Cardiac muscle cell (in vitro differentiated cells and primary cell): ENCODE measurements around the gene RSPRY1. TPM values are rescaled to one million over a fixed set of nuclear protein-coding genes. Genes with fewer than 3 reads are reported as not detected.
"Not testable (repeated sequence)": the region's sequence is repeated elsewhere in the genome, so short reads cannot be mapped to it uniquely, and the experiment has no call there.

Experiments used
- DNase-seq, 2 donors: peaks; one replicate each; pipeline versions ENCODE4 v3.0.0 to v3.0.0-alpha.2; 2010 to 2017; ENCODE audit warnings: low read depth in 1 of 2, low spot score in 1 of 2
- H3K27ac ChIP-seq: fragments of 200-600 bp; sonication (generic); 2 replicates; pipeline ENCODE4 v1.5.1; 2016
- H3K27me3 ChIP-seq: fragments of 200-600 bp; sonication (generic); 2 replicates; pipeline ENCODE4 v1.6.0; 2016; ENCODE audit warnings: control low read depth
- H3K36me3 ChIP-seq: fragments of 200-600 bp; sonication (generic); 2 replicates; pipeline ENCODE4 v1.5.1; 2016; ENCODE audit warnings: control low read depth
- H3K4me1 ChIP-seq: fragments of 200-600 bp; sonication (generic); 2 replicates; pipeline ENCODE4 v1.8.1; 2017; ENCODE audit warnings: low read depth, mild to moderate bottlenecking, mixed run types
- H3K4me3 ChIP-seq: fragments of 200-600 bp; sonication (generic); 2 replicates; pipeline ENCODE4 v1.5.1; 2016; ENCODE audit warnings: mild to moderate bottlenecking
- H3K9me3 ChIP-seq: fragments of 200-600 bp; sonication (generic); 2 replicates; pipeline ENCODE4 v1.5.1; 2017; ENCODE audit warnings: low read depth, mild to moderate bottlenecking, control low read depth
- polyA plus RNA-seq: library from polyadenylated mRNA; unstranded; fragments of >200 nt; fragmentation: Nextera tagmentation; extraction: Ambion mirVana; gene quantifications from 2 replicates; pipeline ENCODE4 v1.2.1, GENCODE V29; 2016
- total RNA-seq: library from RNA; depleted of rRNA; stranded (reverse); fragments of >200 nt; gene quantifications from 2 replicates; pipeline ENCODE4 v1.2.3, GENCODE V29; 2016
- TF ChIP-seq, protein P1 (sequence below): IDR thresholded peaks from 2 replicates; pipeline ENCODE4 v1.5.1; 2012; ENCODE audit warnings: low read depth, mild to moderate bottlenecking, low read length

Gene RSPRY1
- total and polyA plus RNA-seq, 2 experiments from 2014 or later: 30.3 to 33.2 TPM

DNA sequence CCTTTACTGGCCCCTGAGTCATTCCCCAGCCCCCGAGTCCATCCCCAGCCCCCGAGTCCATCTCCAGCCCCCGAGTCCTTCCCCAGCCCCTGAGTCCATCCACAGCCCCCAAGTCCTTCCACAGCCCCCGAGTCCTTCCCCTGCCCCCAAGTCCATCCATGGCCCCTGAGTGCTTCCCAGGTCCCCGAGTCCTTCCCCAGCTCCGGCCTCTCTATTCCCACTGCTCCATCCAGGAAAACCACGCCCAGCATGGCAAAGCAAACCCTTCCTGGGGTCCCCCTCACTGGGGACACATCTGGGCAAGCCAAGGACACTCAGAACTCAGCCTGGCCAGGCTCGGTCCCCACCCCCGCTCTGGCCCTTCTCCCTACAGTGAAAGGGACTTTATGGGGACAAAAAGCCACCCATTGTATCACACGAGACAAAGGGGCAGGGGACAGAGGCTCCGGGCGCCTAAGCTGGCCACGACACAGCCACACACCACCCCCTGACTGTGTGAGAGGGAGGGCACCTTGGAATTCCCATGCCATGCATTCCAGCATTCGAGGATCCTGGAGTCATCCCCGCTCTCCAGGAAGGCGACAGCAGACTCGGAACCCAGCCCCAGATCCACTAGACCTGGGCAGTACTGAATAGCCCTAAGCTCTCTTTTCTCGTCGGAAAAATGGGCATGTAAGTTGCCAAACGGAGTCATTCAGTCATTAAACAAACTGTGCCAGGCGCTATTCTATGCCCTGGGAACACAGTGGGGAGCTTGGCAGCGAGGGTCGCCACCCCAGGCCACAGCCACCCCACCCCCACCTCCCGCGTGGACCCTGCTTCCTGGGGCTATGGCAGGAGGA is 84.3 kb downstream of the RSPRY1 start:
- TF ChIP-seq, protein P1, sequence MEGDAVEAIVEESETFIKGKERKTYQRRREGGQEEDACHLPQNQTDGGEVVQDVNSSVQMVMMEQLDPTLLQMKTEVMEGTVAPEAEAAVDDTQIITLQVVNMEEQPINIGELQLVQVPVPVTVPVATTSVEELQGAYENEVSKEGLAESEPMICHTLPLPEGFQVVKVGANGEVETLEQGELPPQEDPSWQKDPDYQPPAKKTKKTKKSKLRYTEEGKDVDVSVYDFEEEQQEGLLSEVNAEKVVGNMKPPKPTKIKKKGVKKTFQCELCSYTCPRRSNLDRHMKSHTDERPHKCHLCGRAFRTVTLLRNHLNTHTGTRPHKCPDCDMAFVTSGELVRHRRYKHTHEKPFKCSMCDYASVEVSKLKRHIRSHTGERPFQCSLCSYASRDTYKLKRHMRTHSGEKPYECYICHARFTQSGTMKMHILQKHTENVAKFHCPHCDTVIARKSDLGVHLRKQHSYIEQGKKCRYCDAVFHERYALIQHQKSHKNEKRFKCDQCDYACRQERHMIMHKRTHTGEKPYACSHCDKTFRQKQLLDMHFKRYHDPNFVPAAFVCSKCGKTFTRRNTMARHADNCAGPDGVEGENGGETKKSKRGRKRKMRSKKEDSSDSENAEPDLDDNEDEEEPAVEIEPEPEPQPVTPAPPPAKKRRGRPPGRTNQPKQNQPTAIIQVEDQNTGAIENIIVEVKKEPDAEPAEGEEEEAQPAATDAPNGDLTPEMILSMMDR: no peak

GRCh38 chr16:57271063-57271345 is 84.9 kb downstream of the RSPRY1 start:
- no peaks in the 10 kb centered on the region for H3K27me3 ChIP-seq
- no peak overlapping the region for H3K4me3 ChIP-seq
- peak overlapping the region; percentile 67 for H3K27ac ChIP-seq
- H3K4me1 ChIP-seq: peaks cover 33% of the 10 kb centered on the region
- no peaks in the 10 kb centered on the region for H3K36me3 ChIP-seq
- no peak for DNase-seq
- TF ChIP-seq, protein P1: no peak
- H3K9me3 ChIP-seq: no peaks in the 10 kb centered on the region

More for the DNA sequence above, 84.3 kb downstream of the RSPRY1 start:
- DNase-seq: no peak
- H3K27me3 ChIP-seq: no peaks in the 10 kb centered on the region
- no peaks in the 10 kb centered on the region for H3K36me3 ChIP-seq
- H3K4me1 ChIP-seq: peaks cover 33% of the 10 kb centered on the region
- H3K4me3 ChIP-seq: no peak overlapping the region
- no peaks in the 10 kb centered on the region for H3K9me3 ChIP-seq
- peak overlapping the region; percentile 67 for H3K27ac ChIP-seq

DNA sequence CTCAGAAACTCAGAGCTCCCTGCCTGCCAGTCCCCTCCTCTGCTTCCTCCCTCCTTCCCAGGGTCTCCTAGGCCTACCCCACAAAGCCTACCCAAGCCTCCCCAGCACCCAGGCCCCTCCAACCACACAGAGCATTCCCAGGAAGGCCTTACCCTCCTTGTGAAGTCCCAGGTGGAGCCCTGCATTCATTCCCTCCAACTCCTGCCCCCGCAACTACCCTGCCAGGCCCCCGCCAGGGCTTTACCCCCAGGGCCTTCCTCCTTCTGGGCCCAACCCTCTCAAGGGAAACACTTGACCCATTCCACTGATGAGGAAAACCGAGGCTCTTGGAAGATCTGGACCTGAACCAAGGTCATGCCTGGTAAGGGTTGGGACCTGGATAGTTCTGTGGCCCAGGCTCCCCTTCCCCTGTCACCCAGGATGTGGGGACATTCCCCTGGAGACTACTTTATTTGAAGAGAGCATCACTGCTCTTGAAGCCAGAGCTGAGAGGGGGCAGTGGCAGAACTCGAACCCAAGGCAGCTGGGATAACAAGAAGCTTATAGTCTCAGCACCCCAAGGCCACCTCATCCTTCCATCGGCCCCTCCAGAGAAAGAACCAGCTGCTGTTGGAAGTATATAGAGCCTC is 85.9 kb downstream of the RSPRY1 start:
- TF ChIP-seq, protein P1: no peak
- Histone ChIP-seq H3K27ac (peak overlapping the region; percentile 56), H3K4me3 (no peak overlapping the region), H3K9me3 (no peaks in the 10 kb centered on the region), H3K27me3 (no peaks in the 10 kb centered on the region), H3K36me3 (no peaks in the 10 kb centered on the region), H3K4me1 (peaks cover 25% of the 10 kb centered on the region)
- DNase-seq: no peak

GRCh38 chr16:57273359-57273758 is 87.2 kb downstream of the RSPRY1 start:
- TF ChIP-seq, protein P1: no peak
- H3K27ac ChIP-seq: peak overlapping the region; percentile 56
- no peaks in the 10 kb centered on the region for H3K27me3 ChIP-seq
- H3K4me1 ChIP-seq: peaks cover 13% of the 10 kb centered on the region
- no peaks in the 10 kb centered on the region for H3K9me3 ChIP-seq
- DNase-seq: peak in 1 of 2 donors; percentile 41
- H3K36me3 ChIP-seq: no peaks in the 10 kb centered on the region
- no peak overlapping the region for H3K4me3 ChIP-seq

- Histone ChIP-seq H3K4me1 (peaks cover 10% of the 10 kb centered on the region), H3K36me3 (no peaks in the 10 kb centered on the region), H3K27ac (peak overlapping the region; percentile 56), H3K27me3 (no peaks in the 10 kb centered on the region), H3K4me3 (no peak overlapping the region), H3K9me3 (no peaks in the 10 kb centered on the region)
- TF ChIP-seq, protein P1: no peak
- no peak for DNase-seq
Observed at GRCh38 chr16:57273826-57274225, 87.7 kb downstream of the RSPRY1 start.

GRCh38 chr16:57275946-57276345 is 89.8 kb downstream of the RSPRY1 start:
- DNase-seq, H3K36me3 ChIP-seq, H3K27ac ChIP-seq, H3K27me3 ChIP-seq, H3K9me3 ChIP-seq, H3K4me1 ChIP-seq, H3K4me3 ChIP-seq: not testable (repeated sequence)
